ENCODE data around the gene EXOSC1. TPM values are rescaled to one million over a fixed set of nuclear protein-coding genes. Genes with fewer than 3 reads are reported as not detected.

Gene EXOSC1
- polyA plus RNA-seq, 3 donors: 34.7 to 60.6 (median 55.8) TPM

- peak overlapping the region; percentile 96 to 97 for H3K4me3 Mint-ChIP-seq
- Histone ChIP-seq H4K20me1 (ENCODE audit: insufficient read depth, low read length) (peaks cover 4% of the 10 kb centered on the region), H3K79me2 (ENCODE audit: insufficient read depth, low read length) (peaks cover 75% of the 10 kb centered on the region), H3K27ac (ENCODE audit: low read depth in 1 of 2, low read length in 2 of 2) (peak overlapping the region; percentile 18 to 71), H3K4me2 (replicated peaks; ENCODE audit: extremely low read depth, low read length, poor library complexity, severe bottlenecking) (peak overlapping the region; percentile 98), H3K36me3 (replicated peaks in 1 of 2; ENCODE audit: control insufficient read depth in 1 of 2, insufficient read depth in 2 of 2, low read length in 2 of 2) (peaks cover 22 to 38% of the 10 kb centered on the region in 2 donors), H2AFZ (ENCODE audit: insufficient read depth, low read depth, low read length, poor library complexity, severe bottlenecking) (peak overlapping the region; percentile 97), H3K9me3 (replicated peaks in 1 of 2; ENCODE audit: control insufficient read depth in 1 of 2, insufficient read depth in 1 of 2, low read length in 2 of 2) (no peaks in the 10 kb centered on the region), H3K4me3 (replicated peaks in 1 of 3; ENCODE audit: low read depth in 2 of 3, low read length in 3 of 3) (peak overlapping the region; percentile 46 to 99 (median 74)), H3K27me3 (ENCODE audit: control insufficient read depth in 2 of 2, insufficient read depth in 2 of 2, low read length in 2 of 2) (no peaks in the 10 kb centered on the region), H3K4me1 (ENCODE audit: control insufficient read depth in 1 of 2, insufficient read depth in 2 of 2, low read length in 2 of 2) (peaks cover 19 to 26% of the 10 kb centered on the region in 2 donors), H3K9ac (ENCODE audit: insufficient read depth, low read length, poor library complexity, severe bottlenecking) (peak overlapping the region; percentile 66)
- TF ChIP-seq CTCF (IDR thresholded peaks at IDR 0.05): no peak
- H3K9me3 Mint-ChIP-seq: no peaks in the 10 kb centered on the region
- peak overlapping the region; percentile 60 to 94 (median 89) for H3K27ac Mint-ChIP-seq
- no peaks in the 10 kb centered on the region for H3K27me3 Mint-ChIP-seq (ENCODE audit: low read depth in 3 of 3)
- intact Hi-C loops (cut with micrococcal nuclease): loop anchor here (5.0 to 10.0 kb wide), 2 partner anchors 49 to 52 kb away; partner anchors contain the start of genes MMS19 (in 2 of the 2) and UBTD1 (in 2 of the 2)
- WGBS (ENCODE audit: insufficient coverage): under 1% methylated on average over 9 of the region's 13 CpGs
- H3K4me1 Mint-ChIP-seq: peaks cover 31% of the 10 kb centered on the region
- H3K36me3 Mint-ChIP-seq: peaks cover 13 to 29% of the 10 kb centered on the region in 2 donors
- no peak for DNase-seq
Observed at GRCh38 chr10:97445357-97445721, 467 bp downstream of the EXOSC1 start.

- peaks cover 30 to 42% of the 10 kb centered on the region in 2 donors for H3K36me3 ChIP-seq (replicated peaks in 1 of 2; ENCODE audit: control insufficient read depth in 1 of 2, insufficient read depth in 2 of 2, low read length in 2 of 2)
- no peak for TF ChIP-seq CTCF (IDR thresholded peaks at IDR 0.05)
- Mint-ChIP-seq H3K27ac (peak overlapping the region in 1 of 7 donors; percentile 1), H3K9me3 (no peaks in the 10 kb centered on the region), H3K27me3 (ENCODE audit: low read depth in 3 of 3) (no peaks in the 10 kb centered on the region), H3K36me3 (peaks cover 17 to 38% of the 10 kb centered on the region in 2 donors), H3K4me1 (peaks cover 31% of the 10 kb centered on the region), H3K4me3 (no peak overlapping the region)
- no peak overlapping the region for H2AFZ ChIP-seq (ENCODE audit: insufficient read depth, low read depth, low read length, poor library complexity, severe bottlenecking)
- peaks cover 4% of the 10 kb centered on the region for H4K20me1 ChIP-seq (ENCODE audit: insufficient read depth, low read length)
- H3K4me2 ChIP-seq (replicated peaks; ENCODE audit: extremely low read depth, low read length, poor library complexity, severe bottlenecking): no peak overlapping the region
- no peaks in the 10 kb centered on the region for H3K27me3 ChIP-seq (ENCODE audit: control insufficient read depth in 2 of 2, insufficient read depth in 2 of 2, low read length in 2 of 2)
- intact Hi-C loops (cut with micrococcal nuclease): loop anchor here in 1 of 2 donors (10.0 kb wide), 1 partner anchor 51 kb away; the partner anchor contains the start of genes MMS19 and UBTD1
- H3K4me3 ChIP-seq (replicated peaks in 1 of 3; ENCODE audit: low read depth in 2 of 3, low read length in 3 of 3): no peak overlapping the region
- DNase-seq: no peak
- peaks cover 19 to 26% of the 10 kb centered on the region in 2 donors for H3K4me1 ChIP-seq (ENCODE audit: control insufficient read depth in 1 of 2, insufficient read depth in 2 of 2, low read length in 2 of 2)
- no CpG with 5 or more reads among the region's 1 CpG for WGBS (ENCODE audit: insufficient coverage)
- H3K79me2 ChIP-seq (ENCODE audit: insufficient read depth, low read length): peaks cover 69% of the 10 kb centered on the region
- H3K27ac ChIP-seq (ENCODE audit: low read depth in 1 of 2, low read length in 2 of 2): no peak overlapping the region
- no peaks in the 10 kb centered on the region for H3K9me3 ChIP-seq (replicated peaks in 1 of 2; ENCODE audit: control insufficient read depth in 1 of 2, insufficient read depth in 1 of 2, low read length in 2 of 2)
- no peak overlapping the region for H3K9ac ChIP-seq (ENCODE audit: insufficient read depth, low read length, poor library complexity, severe bottlenecking)
Observed at GRCh38 chr10:97444212-97444611, 1.6 kb downstream of the EXOSC1 start.

All from CD14-positive monocyte (primary cell).